GM19452 (cell line): Measurements from ENCODE around the gene TTC24.
"Not testable (repeated sequence)": the region's sequence is repeated elsewhere in the genome, so short reads cannot be mapped to it uniquely, and the experiment has no call there.

Experiments
- ATAC-seq: cut with Tn5 transposase; IDR thresholded peaks from one replicate; pipeline ENCODE4 v1.9.1; 2021; ENCODE audit not compliant: unreplicated experiment

TTC24 gene

DNA sequence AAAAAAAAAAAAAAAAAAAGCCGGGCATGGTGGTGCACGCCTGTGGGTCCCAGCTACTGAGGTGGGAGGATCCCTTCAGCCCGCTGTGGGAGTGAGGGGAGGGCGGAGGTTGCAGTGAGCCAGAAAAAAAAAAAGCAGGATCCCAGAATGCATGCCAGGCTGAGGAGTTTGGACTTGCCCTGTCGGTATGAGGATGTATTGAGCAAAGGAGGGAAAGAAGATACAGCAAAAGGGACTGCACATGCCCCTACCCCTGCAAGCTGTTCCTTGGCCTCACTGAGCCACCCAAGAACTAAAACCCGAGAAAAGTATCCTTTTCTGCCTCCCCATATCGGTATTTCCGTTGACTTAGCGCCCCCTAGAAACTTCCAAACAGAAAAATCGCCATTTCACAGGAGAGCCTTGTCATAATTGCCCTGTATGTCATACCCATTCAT lies 23.1 kb downstream of the TTC24 start:
- no peak for ATAC-seq

DNA sequence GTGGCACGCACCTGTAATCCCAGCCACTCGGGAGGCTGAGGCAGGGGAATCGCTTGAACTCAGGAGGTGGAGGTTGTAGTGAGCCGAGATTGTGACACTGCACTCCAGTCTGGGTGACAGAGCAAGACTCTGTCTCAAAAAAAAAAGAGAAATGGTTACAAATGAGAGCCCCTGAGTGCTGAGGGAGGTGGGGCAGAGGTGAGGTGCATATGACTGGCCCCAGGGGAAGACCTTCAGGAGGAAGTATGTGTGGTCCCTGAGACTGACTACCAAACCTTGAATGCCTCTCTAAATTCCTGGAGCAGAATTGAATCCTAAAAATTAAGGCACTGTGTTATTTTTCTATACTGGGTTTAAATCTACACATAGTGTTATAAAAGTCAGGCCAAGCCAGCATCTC lies 27.8 kb downstream of the TTC24 start:
- ATAC-seq = not testable (repeated sequence)

DNA sequence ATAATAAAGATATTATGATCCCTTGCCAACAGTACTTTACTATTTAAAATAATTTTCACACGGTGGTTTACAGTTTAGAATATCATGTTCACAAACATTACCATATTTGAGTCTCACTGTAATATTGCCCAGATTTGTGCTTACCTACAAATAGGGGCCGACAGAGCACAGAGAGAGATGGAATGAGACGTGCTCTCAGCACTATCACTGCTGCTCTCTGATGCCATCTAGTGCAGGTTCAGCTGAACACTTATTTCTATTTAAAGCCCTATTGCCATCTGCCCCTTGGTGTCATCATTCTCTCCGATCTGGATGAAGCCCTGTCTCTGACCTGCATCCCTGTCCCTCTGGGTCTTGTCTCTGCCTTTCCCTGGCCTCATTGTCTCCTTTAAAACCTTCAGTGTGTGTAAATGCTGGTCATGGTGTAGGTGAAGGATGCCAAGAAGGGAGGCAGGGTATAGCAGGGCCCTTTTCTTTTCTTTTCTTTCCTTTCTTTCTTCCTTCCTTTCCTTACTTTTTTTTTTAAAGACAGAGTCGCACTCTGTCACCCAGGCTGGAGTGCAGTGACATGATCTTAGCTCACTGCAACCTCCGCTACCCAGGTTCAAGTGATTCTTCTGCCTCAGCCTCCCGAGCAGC lies 28.6 kb downstream of the TTC24 start:
- peak; percentile 51 for ATAC-seq

DNA sequence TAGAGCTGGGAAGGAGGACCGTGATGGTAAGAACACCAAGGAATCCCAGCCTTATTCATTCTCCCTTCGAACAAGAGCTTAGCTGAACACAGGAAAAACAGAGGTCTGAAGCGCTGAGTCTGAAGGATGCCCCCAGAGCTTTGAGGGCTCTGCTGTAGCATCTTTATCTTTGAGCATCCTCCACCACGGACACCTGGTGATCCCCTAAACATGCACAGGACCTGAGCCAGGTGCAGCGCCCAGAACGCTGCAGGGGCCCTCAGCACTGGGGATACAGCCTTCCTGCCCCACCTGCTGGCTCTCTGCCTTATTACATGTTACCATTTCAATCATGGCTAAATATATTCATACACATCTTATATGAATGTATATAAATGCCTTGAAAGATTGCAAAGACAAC lies 29.5 kb downstream of the TTC24 start:
- ATAC-seq = no peak

DNA sequence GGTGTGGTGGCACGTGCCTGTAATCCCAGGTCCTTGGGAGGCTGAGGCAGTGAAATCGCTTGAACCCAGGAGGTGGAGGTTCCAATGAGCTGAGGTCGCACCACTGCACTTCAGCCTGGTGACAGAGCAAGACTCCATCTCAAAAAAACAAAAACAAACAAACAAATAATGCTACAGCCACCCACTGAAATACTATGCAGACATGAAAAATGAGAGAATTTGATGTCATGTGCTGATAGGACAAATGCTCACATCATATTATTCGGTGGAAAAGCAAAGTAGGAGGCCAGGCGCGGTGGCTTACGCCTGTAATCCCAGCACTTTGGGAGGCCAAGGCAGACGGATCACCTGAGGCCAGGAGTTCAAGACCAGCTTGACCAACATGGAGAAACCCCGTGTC lies 30.5 kb downstream of the TTC24 start:
- not testable (repeated sequence) for ATAC-seq

DNA sequence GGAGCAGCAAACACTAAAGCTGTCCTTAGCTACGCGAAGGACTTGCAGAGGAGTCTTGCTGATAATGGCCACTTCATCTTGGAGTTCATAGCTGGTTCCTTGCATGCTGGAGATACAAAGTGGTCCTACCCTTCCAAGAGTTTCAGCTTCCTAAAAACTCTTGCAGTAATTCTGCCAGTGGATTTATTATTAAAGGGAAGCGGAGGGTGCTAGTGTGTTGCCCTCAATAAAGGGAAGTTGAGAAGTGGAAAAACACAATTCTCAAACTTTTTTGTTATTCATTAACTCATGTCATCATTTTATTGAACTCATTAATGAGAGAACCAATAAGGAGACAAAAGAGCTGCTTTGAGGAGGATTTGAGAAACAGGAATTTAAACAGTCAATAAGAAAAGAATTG lies 33.1 kb downstream of the TTC24 start:
- ATAC-seq = no peak

DNA sequence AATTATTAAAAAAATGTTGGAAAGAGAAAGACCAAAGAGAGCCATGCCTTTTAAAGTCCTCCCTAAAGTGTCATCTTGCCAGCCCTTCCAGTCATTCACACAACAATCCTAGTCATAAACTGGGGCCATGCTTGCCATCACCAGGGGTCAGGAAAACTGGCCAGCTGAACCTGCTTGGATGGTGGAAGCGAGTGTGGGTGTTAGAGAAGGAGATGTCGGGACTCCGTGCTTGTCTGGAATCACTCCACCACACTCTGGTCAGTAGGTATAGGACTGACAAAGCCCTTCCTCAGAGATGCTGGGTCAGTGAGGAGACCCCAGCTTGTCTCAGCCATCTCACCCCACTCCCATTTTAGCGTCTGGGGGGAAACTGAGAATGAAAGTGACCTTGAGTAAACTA lies 36.4 kb downstream of the TTC24 start:
- ATAC-seq = no peak

DNA sequence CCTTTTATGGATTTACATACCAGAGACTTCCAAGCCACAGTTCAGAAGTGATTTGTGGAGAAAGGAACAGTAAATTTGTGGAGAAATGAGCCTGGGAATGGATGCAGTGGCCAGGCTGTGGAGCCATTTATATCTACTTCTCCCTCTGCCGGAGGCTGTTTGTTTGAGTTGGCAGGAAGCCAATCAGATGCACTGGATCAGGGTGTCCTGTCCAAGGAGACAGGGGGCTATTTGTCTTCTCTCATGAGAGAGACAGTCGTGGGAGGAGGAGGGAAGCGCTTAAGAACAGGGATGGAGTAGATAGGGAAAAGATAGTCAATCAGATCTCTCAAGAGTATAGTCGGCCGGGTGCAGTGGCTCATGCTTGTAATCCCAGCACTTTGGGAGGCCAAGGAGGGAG lies 36.9 kb downstream of the TTC24 start:
- no peak for ATAC-seq

DNA sequence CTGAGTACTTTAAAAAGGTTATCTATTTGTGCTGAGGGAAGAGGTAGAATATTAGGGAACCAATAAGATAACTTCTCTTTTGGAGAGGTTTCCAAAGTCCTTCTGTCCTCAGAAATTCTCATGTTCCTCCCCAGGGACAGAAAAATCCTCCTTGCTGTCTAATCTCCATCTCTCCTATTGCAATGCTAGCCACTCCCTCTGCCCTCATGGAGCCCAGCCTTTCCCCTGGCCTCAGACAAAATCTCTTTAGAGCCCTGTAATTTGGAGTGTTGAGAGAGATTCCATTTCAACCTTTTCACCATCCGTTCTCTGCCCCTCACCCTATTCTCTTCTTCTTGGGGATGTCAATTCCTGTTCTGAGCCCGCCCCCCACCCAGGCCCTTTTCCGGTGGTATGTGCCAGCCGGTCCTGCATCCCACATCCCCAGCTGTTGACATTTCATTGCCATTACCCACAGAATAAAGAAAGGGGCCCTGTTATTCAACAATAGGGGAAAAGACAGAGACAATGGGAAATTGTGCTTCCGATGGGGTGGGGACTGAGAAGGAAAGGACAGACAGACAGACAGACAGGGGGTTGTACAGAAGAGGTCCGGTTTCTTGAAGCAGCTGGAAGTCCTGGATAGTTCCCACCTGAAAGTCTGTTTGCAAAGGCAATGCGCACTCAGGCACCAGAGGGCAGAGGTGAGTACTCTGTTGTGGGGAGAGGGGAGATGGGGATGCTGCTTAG lies 39.5 kb downstream of the TTC24 start, which contains the start of gene HAPLN2:
Gene HAPLN2 (plus strand): TSS at position 563 of the 729 bp plus-strand sequence. CDS start 4,076 bp downstream, outside the sequence.
- ATAC-seq = no peak

DNA sequence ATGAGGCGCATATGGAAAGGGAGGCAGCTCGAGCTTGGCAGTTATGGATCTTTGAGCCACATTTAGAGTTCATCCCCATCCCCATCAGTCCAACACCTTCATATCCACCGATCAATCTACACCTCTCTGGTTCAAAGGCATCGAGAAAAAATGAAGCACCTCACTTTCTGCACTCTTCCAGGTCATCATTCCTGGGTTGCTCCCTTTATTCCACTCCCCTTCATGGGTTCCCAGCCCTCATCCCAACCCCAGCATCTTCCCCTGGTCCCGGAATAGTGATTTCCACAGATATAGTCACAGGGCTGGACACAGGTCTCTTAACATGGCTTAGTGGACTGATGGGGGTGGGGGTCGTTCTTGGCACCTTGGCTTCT lies 40.0 kb downstream of the TTC24 start:
- ATAC-seq = no peak

DNA sequence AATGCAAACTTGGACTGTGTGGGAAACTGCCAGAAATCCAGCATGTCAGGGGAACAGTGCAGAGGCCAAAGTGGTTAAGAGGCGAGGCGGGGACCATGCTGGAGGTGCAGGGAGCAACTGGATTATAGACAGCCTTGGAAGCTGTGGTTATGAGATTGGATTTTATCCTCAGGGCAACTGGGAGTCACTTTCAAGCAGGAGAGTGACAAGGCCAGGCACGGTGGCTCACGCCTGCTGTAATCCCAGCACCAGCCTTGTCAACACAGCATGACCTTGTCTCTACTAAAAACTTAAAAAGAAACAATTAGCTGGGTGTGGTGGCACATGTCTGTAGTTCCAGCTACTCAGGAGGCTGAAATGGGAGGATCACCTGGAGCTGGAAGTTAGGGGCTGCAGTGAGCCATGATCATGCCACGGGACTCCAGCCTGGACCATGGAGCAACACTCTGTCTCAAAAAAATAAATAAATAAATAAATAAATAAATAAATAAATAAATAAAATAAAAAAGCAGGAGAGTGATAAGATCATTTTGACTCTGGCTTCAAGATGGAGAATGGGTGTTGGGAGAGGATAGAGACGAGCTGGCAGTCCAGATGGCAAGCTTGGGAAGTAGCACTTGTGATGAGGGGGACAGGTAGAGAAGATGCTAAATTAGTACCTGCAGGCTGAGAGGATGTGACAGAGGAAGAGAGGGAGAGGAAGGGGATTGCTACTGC lies 43.2 kb downstream of the TTC24 start:
- ATAC-seq = no peak

DNA sequence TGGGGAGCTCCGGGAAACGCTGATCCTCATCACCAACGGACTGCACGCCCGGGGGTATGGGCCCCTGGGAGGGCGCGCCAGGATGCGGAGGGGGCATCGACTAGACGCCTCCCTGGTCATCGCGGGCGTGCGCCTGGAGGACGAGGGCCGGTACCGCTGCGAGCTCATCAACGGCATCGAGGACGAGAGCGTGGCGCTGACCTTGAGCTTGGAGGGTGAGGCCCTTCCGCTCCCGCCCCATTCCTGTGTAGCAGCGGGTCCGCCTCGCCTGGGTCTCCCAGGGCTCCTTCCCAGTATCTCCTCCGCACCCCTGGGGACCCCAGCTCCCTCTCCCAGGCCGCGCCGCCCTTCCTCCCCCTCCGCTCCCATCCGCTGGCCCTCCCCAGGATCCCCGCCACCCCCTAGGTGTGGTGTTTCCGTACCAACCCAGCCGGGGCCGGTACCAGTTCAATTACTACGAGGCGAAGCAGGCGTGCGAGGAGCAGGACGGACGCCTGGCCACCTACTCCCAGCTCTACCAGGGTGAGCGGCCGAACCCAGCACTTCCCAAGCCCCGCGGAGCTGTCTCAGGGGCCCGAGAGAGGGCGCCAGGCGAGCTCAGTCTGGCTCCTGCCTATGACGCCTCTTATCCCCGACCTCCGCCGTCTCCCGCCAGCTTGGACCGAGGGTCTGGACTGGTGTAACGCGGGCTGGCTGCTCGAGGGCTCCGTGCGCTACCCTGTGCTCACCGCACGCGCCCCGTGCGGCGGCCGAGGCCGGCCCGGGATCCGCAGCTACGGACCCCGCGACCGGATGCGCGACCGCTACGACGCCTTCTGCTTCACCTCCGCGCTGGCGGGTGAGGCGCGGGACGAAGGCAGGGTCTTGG lies 44.7 kb downstream of the TTC24 start:
- no peak for ATAC-seq

DNA sequence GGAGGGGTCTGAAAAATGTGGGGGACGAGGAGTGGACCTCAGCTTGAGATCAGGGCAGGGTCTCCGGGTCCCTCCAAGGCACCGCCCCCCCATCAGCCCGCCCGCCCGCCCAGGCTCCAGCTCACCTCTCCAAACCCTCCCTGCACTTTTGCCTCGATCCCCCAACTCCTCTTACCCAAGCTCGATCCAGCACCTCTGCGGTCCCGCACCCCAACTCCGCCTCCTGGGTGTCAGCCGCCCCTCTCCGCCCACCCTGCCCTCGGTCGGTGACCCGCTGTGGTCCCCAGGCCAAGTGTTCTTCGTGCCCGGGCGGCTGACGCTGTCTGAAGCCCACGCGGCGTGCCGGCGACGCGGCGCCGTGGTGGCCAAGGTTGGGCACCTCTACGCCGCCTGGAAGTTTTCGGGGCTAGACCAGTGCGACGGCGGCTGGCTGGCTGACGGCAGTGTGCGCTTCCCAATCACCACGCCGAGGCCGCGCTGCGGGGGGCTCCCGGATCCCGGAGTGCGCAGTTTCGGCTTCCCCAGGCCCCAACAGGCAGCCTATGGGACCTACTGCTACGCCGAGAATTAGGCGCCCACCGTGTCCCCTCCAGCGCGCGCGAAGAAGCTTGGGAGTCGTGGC lies 45.4 kb downstream of the TTC24 start:
- no peak for ATAC-seq

DNA sequence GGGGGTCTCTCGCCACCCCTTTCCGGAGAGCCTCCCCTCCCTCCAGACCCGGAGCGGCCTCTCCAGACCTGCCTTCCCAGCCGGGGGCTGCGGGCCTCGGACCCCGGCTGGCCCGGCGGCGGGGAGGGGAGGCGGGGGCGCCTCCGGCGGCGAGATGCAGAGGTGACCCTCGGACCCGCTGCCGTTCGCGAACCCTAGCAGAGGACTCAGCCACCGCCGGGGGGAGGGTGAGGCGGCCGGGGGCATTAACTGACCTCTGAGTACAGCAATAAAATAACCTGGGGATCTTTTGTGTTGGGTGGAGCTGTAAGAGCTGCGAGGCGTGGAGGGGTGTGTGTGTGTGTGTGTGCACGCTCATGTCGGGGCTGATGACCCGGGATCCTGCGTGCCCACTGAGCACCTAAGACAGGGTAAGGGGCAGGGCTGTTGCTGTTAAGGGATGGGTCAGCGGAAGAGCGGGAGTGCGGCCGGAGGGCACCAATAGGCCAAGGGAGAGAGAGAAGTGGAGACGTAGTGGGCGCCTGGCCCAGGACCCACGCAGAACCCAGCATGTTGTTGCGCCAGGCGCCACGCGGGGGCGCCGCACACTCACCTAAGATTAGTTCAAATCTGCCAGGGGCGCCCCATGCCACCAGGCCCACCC lies 46.0 kb downstream of the TTC24 start:
- ATAC-seq = no peak

DNA sequence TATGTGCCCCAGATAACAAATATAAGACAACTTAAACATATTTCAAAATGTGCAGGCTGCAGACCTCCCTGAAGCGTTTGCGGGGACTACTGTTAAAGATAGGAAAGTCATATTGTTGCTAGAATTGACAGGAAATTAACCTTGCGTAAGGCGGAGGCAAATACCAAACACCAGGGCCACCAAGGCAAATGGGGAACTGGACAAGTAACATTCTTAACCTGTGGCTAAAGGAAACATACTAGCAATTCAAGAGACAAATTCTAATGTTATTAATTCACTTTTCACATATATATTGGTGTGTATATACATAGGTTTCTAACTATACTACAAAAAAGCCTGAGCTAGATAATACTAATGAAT lies 46.5 kb downstream of the TTC24 start:
- no peak for ATAC-seq

DNA sequence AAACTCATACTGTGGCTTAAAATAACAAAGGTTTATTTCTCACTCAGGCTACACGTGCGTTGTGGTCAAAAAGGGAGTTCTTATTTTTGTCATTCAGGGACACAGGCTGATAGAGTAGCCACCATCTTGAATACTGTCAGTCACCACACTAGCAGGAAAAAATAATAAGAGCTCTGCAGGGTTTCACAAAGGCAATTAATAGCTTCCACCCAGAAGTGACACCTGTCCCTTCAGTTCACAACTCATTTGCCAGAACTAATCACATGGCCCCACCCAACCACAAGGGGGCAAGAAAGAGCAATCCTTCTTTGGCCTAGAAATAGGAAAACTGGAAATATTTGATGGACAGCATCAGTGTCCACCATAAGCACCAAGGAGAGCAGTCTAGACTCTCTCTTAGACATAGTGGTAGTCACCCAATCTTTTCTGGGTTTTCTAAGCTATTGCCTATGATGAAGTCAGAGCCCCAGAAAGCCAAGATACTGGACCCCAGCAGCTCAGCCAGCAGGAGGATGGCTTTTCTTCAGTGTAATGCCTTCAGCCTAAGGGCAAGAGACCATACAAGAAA lies 47.9 kb downstream of the TTC24 start:
- no peak for ATAC-seq

DNA sequence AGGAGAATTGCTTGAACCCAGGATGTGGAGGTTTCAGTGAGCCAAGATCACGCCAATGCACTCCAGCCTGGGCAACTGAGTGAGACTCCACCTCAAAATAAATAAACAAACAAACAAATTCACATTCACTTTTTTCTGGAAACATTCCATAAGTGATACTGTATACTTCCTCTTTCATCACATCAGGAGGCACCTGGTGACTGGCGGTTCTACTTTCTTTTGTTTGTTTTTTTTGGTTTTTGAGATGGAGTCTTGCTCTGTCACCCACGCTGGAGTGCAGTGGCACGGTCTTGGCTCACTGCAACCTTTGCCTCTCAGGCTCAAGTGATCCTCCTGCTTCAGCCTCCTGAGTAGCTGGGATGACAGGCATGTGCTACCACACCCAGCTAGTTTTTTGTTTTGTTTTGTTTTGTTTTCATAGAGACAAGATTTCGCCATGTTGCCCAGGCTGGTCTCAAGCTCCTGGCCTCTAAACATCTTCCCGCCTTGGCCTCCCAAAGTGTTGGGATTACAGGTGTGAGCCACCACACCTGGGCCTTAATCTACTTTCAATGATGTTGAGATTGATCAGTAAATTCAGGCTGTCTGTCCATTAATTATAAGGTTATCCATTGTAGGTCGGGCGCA lies 50.4 kb downstream of the TTC24 start:
- no peak for ATAC-seq

DNA sequence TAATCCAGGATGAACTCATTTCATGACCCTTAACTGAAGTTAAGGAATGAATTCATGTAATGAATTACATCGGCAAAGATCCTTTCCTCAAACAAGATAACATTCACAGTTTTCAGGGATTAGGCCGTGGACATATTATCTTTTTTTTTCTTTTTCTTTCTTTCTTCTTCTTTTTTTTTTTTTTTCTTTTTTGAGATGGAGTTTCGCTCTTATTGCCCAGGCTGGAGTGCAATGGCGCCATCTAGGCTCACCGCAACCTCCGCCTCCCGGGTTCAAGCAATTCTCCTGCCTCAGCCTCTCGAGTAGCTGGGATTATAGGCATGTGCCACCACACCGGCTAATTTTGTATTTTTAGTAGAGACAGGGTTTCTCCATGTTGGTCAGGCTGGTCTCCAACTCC lies 51.6 kb downstream of the TTC24 start:
- ATAC-seq = not testable (repeated sequence)

DNA sequence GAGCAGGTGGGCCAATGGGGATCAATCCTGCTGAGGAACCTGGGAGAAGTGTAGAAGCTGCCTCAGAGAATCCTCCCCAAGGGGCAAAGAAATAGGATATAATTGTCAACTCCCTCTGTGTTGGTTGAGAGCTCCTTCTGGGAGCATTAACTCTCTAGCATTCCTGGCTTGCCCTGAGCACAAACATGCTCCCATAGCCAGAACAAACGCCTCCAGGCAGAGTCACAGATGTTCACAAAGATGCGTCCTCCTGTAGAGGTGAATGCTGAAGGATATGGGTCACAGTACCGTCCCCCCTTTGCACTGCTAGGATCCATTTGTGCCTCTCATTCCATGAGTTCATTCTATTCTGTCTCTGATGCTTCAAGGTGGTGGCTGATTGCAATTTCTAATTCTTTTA lies 52.8 kb downstream of the TTC24 start:
- no peak for ATAC-seq
